Ecto neural progenitor cell (in vitro differentiated cells): ENCODE results near the gene TRA2A.
"Not testable (repeated sequence)": the region's sequence is repeated elsewhere in the genome, so short reads cannot be mapped to it uniquely, and the experiment has no call there.

Source experiments
- DNase-seq: peaks from one replicate; pipeline ENCODE4 v3.0.0-alpha.2; 2018; ENCODE audit warnings: low spot score

The TRA2A gene

GRCh38 chr7:23531794-23532489, at the start of gene TRA2A:
Gene TRA2A (minus strand): TSS chr7:23531981. CDS start chr7:23531824, 157 bp downstream.
- DNase-seq: peak; percentile 98

GRCh38 chr7:23570592-23571200, 38.9 kb upstream of the TRA2A start:
- peak; percentile 84 for DNase-seq

GRCh38 chr7:23558303-23558702, 26.5 kb upstream of the TRA2A start:
- no peak for DNase-seq

- no peak for DNase-seq
Observed at GRCh38 chr7:23547662-23548061, 15.9 kb upstream of the TRA2A start.

- peak; percentile 76 for DNase-seq
Observed at GRCh38 chr7:23546897-23547572, 15.3 kb upstream of the TRA2A start.

GRCh38 chr7:23545493-23545892, 13.7 kb upstream of the TRA2A start:
- no peak for DNase-seq

- no peak for DNase-seq
Observed at GRCh38 chr7:23544913-23545354, 13.2 kb upstream of the TRA2A start.

- no peak for DNase-seq
Observed at GRCh38 chr7:23542752-23543151, 11.0 kb upstream of the TRA2A start.

- DNase-seq: no peak
Observed at GRCh38 chr7:23539494-23539907, 7.7 kb upstream of the TRA2A start.

GRCh38 chr7:23538301-23538700, 6.5 kb upstream of the TRA2A start:
- no peak for DNase-seq

GRCh38 chr7:23533238-23533604, 1.4 kb upstream of the TRA2A start:
- DNase-seq: no peak

GRCh38 chr7:23532490-23533237, 883 bp upstream of the TRA2A start:
- DNase-seq: no peak

- DNase-seq: peak; percentile 65
Observed at GRCh38 chr7:23531050-23531793, 559 bp downstream of the TRA2A start.

GRCh38 chr7:23530405-23530804, 1.4 kb downstream of the TRA2A start:
- DNase-seq: no peak

GRCh38 chr7:23529262-23529859, 2.4 kb downstream of the TRA2A start:
- DNase-seq: no peak

GRCh38 chr7:23525611-23526010, 6.2 kb downstream of the TRA2A start:
- DNase-seq: not testable (repeated sequence)

GRCh38 chr7:23524473-23524872, 7.3 kb downstream of the TRA2A start:
- no peak for DNase-seq

GRCh38 chr7:23523486-23524075, 8.2 kb downstream of the TRA2A start:
- no peak for DNase-seq

- no peak for DNase-seq
Observed at GRCh38 chr7:23520582-23520981, 11.2 kb downstream of the TRA2A start.

GRCh38 chr7:23514755-23515154, 17.0 kb downstream of the TRA2A start:
- DNase-seq: no peak

- not testable (repeated sequence) for DNase-seq
Observed at GRCh38 chr7:23513746-23514145, 18.0 kb downstream of the TRA2A start.
